Right renal cortex interstitium (tissue), 3 donors: ENCODE results near the gene PLCL2. TPM values are rescaled to one million over a fixed set of nuclear protein-coding genes. Genes with fewer than 3 reads are reported as not detected.
"Not testable (repeated sequence)": the region's sequence is repeated elsewhere in the genome, so short reads cannot be mapped to it uniquely, and the experiment has no call there.

Source experiments
- DNase-seq, 3 donors: peaks; one replicate each; pipeline ENCODE4 v3.0.0-alpha.2; 2013; ENCODE audit warnings: low read depth in 3 of 3, low spot score in 2 of 3
- polyA plus RNA-seq, 3 donors: library from polyadenylated mRNA; unstranded; fragments of 120-200 nt; gene quantifications; one replicate each; pipeline ENCODE4 v1.2.1, GENCODE V29; 2013; ENCODE audit not compliant: insufficient read length in 3 of 3

Gene PLCL2
- polyA plus RNA-seq, 3 donors, result 16.0 to 16.6 (median 16.6) TPM

GRCh38 chr3:17106801-17107200 lies 222.0 kb downstream of the PLCL2 start:
- not testable (repeated sequence) for DNase-seq

GRCh38 chr3:17110660-17111396 lies 226.1 kb downstream of the PLCL2 start:
- DNase-seq, result no peak

DNA sequence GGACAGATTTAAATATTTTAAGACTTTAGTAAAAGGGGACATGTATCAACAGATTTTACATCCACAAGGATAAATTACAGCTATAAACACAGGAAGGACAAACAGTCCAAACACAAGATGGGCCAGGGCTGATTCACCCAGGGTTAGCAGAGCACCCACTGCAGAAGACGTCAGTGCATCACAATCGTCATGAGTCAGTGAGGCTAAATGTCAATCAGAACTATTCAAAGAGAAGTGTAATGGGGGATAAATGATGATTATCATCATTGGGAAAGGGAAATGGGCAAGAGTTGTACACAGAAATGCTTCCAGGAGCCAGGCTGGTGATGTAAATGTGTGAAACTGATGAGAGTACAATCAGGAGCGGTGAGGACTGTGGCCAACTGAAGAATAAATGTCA lies 226.8 kb downstream of the PLCL2 start:
- DNase-seq, result no peak

DNA sequence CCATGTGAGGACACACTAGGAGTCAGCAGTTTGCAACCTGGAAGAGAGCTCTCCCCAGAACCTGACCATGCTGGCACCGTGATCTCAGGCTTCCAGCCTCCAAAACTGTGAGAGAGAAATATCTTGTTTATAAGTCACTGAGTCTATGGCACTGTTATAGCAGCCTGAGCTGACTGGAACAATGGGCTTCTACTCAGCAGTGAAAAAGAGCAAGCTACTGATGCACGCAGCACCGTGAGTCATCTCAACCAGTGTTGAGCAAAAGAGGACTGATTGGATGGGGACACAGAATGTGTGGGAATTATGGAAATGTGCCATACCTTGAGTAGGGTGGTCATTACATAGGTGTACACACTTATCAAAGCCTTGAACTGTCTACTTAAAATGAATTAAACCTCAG lies 230.4 kb downstream of the PLCL2 start:
- no peak for DNase-seq

DNA sequence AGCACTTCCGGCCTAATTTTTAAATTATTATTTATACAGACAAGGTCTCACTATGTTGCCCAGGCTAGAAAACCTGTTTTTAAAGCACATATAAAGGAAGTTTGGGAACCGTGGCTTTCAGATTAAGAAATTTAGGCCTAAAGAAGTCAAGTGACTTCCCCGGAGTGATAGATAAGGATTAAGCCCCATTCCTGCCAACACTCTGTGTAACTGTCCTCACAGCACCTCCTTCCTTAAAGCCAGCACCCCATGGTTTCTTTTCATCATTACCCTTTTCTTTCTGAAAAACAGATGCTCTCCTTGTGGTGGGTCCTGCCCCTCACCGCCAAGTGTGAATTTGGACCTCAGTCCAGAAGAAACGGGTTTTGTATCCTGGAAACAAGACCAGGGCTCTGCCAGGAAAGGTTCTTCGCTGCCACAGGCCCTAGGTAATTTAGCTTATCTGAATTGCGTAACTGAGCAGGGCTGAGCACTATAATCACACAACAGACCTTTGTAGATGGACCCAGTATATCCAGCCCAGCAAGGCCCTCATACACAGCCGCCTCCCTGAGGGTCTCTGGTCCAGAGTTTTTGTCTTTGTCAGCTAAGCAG lies 231.3 kb downstream of the PLCL2 start:
- DNase-seq, result no peak

DNA sequence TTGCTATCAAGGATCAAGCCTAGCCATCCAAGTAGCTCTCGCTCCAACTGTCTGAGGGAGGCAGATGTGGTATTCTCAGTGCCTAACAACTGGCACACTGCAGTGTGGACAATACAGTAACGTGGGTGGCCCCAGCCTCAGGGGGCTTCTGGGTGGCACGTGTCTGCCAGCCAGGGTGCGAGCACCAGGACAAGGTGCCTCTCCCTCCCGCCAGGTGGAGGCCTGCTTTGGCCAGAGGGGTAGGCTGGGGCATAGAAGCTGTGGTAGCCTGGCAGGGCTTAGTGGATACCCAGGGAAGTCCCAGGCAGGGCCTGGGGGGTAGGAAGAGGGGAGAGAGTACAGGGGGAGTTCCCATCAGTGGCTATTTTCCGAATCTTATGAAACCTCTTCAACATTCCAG lies 234.0 kb downstream of the PLCL2 start:
- no peak for DNase-seq

- no peak for DNase-seq
Measured at GRCh38 chr3:17119201-17120072, 234.7 kb downstream of the PLCL2 start.

GRCh38 chr3:17120115-17120514 lies 235.4 kb downstream of the PLCL2 start:
- DNase-seq, result no peak

DNA sequence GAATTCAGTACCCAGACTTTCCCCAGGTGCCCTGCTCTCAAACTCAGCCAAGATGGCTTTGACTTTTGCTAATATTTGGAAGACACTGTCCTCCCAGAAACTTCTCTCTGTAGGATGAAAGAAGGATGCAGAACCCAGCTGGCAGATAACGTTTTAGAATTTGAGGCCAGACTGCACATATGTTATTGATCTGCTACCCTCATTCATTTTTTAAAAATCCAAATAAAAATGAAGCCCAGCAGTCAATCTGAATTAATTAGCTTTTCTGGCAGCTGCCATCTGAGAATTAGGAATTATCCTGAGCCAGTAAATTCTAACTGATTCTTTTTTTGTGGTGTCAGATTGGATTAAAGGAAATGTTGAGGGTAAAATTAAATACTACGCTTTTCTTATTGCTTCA lies 236.6 kb downstream of the PLCL2 start:
- DNase-seq, result no peak

DNA sequence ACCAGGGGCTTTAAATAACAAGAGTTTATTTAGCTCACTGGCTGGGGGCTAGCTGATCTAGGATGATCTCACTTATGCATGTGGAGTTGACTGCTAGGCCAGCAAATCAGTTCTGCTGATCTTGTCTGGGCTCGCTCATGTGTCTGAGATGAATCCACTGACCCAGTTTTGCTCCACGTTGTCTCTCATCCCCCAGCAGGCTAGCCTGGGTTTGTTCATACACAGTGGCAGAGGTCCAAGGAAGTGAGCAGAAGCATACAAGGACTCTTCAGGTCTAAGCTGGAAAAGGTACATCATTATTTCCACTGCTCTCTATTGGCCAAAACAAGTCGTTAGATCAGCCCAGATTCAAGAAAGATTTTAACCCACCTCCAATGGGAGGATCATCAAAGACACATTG lies 238.0 kb downstream of the PLCL2 start:
- no peak for DNase-seq

- no peak for DNase-seq
Measured at GRCh38 chr3:17125738-17126442, 241.1 kb downstream of the PLCL2 start.

- not testable (repeated sequence) for DNase-seq
Measured at GRCh38 chr3:17128671-17129070, 243.9 kb downstream of the PLCL2 start.

- no peak for DNase-seq
Measured at GRCh38 chr3:17129556-17129955, 244.8 kb downstream of the PLCL2 start.

GRCh38 chr3:17130956-17131355 lies 246.2 kb downstream of the PLCL2 start:
- no peak for DNase-seq

DNA sequence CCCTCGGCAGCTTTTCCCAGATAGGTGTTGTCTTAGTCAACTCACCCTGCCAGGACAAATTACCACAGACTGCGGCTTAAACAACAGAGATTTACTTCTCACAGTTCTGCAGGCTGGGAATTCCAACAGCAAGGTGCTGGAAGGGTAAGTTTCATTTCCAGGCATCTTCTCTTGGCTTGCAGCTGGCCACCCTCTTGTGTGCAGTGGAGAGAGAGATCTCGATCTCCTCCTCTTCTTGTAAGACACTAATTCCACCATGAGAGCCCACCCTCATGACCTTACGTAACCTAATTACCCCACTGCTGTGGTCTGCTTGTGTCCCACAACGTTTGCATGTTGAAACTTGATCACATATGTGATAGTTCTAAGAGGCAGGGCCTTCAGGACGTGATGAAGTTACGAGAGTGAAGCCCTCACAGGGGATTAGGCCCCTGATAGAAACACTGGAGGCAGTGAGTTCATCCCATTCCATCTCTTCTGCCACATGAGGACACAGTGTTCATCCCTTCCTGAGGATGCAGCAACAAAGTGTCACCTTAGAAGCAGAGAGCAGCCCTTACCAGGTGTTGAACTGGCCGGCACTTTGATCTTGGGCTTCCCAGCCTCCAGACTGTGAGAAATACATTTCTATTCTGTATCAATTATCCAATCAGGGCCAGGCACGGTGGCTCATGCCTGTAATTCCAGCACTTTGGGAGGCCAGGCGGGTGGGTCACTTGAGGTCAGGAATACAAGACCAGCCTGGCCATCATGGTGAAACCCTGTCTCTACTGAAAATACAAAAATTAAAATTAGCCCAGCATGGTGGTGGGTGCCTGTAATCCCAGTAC lies 247.7 kb downstream of the PLCL2 start:
- no peak for DNase-seq

GRCh38 chr3:17133632-17134545 lies 249.1 kb downstream of the PLCL2 start:
- DNase-seq, result no peak

DNA sequence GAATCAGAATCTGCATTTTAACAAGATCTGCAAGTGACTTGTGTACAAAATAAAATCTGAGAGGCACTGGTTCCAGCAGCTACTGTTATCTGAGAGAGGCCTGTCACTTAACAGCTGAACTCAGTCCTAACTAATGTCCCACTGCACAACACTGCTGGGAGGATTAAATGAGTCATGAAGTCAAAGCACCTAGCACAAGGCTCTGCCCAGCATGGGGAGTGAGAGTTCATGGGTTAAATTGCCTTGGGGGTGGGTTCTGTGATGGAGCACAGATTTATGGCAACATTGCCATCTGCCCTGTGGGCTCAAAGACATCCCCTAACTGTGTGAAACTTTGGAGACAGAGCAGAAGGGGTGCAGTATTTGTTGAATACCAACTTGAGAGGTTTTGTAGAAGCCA lies 250.9 kb downstream of the PLCL2 start:
- peak in 2 of 3 donors; percentile 5 to 12 for DNase-seq

DNA sequence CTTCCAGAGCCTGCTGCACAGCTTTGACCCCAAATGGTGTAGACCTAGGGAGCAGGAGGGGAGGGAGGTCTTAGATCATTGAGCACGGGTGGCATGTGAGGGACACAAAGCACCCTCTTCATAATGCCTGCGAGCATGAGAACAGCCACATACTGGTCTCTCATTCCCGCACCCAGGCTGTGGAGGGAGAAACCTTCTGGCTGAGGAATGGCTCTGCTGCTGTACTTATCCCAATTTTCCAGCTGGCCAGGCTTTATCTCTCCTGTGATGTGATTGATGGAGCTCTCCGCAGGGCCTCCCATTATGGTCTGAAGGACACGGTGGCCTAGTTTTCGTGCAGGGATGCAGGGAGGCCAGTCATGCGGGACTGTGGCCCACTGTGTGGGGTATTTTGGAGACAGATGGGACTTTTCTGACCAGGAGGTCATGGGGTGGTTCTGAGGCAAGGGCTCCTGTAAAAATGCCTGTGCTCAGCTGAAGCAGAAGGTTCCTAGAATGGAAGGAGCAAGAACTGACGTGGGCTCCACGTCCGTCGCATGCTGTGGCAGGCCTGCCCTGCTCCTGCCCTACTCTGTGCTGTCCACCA lies 251.5 kb downstream of the PLCL2 start:
- DNase-seq, result peak; percentile 23 to 65 (median 41)
